SKM-1 (cell line): Measurements from ENCODE around the gene FBXW10B.
"Not testable (repeated sequence)": the region's sequence is repeated elsewhere in the genome, so short reads cannot be mapped to it uniquely, and the experiment has no call there.

Experiments
- DNase-seq: peaks from one replicate; lab custom pipeline; 2025; ENCODE audit not compliant: unreplicated experiment; lab: John Stamatoyannopoulos, UW

FBXW10B gene

GRCh38 chr17:15642014-15642413, 22.5 kb upstream of the FBXW10B start:
- DNase-seq: not testable (repeated sequence)

- DNase-seq: not testable (repeated sequence)
Measured at GRCh38 chr17:15630930-15631453, 11.5 kb upstream of the FBXW10B start.

- not testable (repeated sequence) for DNase-seq
Measured at GRCh38 chr17:15629991-15630390, 10.5 kb upstream of the FBXW10B start.

GRCh38 chr17:15623661-15624209, 4.2 kb upstream of the FBXW10B start:
- DNase-seq: not testable (repeated sequence)

GRCh38 chr17:15623255-15623654, 3.8 kb upstream of the FBXW10B start:
- not testable (repeated sequence) for DNase-seq

- not testable (repeated sequence) for DNase-seq
Measured at GRCh38 chr17:15622124-15622523, 2.6 kb upstream of the FBXW10B start.

GRCh38 chr17:15616828-15617227, 2.7 kb downstream of the FBXW10B start:
- DNase-seq: not testable (repeated sequence)

GRCh38 chr17:15615850-15616249, 3.7 kb downstream of the FBXW10B start:
- DNase-seq: not testable (repeated sequence)

GRCh38 chr17:15613111-15613510, 6.4 kb downstream of the FBXW10B start:
- not testable (repeated sequence) for DNase-seq

GRCh38 chr17:15592960-15593359, 26.5 kb downstream of the FBXW10B start:
- DNase-seq: not testable (repeated sequence)

- DNase-seq: not testable (repeated sequence)
Measured at GRCh38 chr17:15591986-15592385, 27.5 kb downstream of the FBXW10B start.

GRCh38 chr17:15590844-15591243, 28.7 kb downstream of the FBXW10B start:
- not testable (repeated sequence) for DNase-seq

GRCh38 chr17:15589544-15590536, 29.7 kb downstream of the FBXW10B start:
- not testable (repeated sequence) for DNase-seq

GRCh38 chr17:15588017-15588416, 31.5 kb downstream of the FBXW10B start:
- not testable (repeated sequence) for DNase-seq

GRCh38 chr17:15583313-15583712, 36.2 kb downstream of the FBXW10B start:
- DNase-seq: not testable (repeated sequence)

- DNase-seq: not testable (repeated sequence)
Measured at GRCh38 chr17:15581462-15581861, 38.0 kb downstream of the FBXW10B start.

GRCh38 chr17:15576848-15577247, 42.7 kb downstream of the FBXW10B start:
- not testable (repeated sequence) for DNase-seq

- DNase-seq: not testable (repeated sequence)
Measured at GRCh38 chr17:15574660-15575059, 44.8 kb downstream of the FBXW10B start.

- DNase-seq: not testable (repeated sequence)
Measured at GRCh38 chr17:15573870-15574269, 45.6 kb downstream of the FBXW10B start.
